OCI-LY3 (cell line): ENCODE results near the gene FMO2.

Experiments used
- CTCF ChIP-seq: fragments of 200-600, 300-600 bp; sonication (generic); IDR thresholded peaks from 2 replicates; pipeline ENCODE4 v1.5.1; 2014; ENCODE audit warnings: antibody characterized with exemption, low read length, low read depth
- EZH2phosphoT487 ChIP-seq: fragments of 200-600 bp; shearing (Covaris generic); IDR thresholded peaks from 2 replicates; pipeline ENCODE4 v1.6.1; 2018; ENCODE audit warnings: antibody characterized with exemption, mixed run types, low read depth

- TF ChIP-seq CTCF (no peak), EZH2phosphoT487 (no peak)
Measured at GRCh38 chr1:171258943-171259342, 73.8 kb downstream of the FMO2 start.
